ENCODE measurements around the gene UBE2M.

UBE2M gene

GRCh38 chr19:58538257-58539168 is 19.9 kb downstream of the UBE2M start:
- no peak overlapping the region for H3K9ac ChIP-seq (ENCODE audit: insufficient read length)
- no peak for DNase-seq (ENCODE audit: low read depth, low spot score)
- no peaks in the 10 kb centered on the region for H3K9me3 ChIP-seq (ENCODE audit: low read depth, low read length)
- H3K4me3 ChIP-seq = no peak overlapping the region
- TF ChIP-seq POLR2AphosphoS5 (IDR thresholded peaks at IDR 0.05; ENCODE audit: borderline replicate concordance, low read depth, low read length) (no peak), FOXP2 (optimal IDR thresholded peaks at IDR 0.05; ENCODE audit: control extremely low read depth, extremely low read length, insufficient read depth) (no peak), EZH2 (IDR thresholded peaks at IDR 0.05) (no peak)
- no peak overlapping the region for H3K27ac ChIP-seq
- H3K36me3 ChIP-seq (ENCODE audit: insufficient read depth, low read length) = no peaks in the 10 kb centered on the region

GRCh38 chr19:58536852-58537798 is 21.3 kb downstream of the UBE2M start:
- Histone ChIP-seq H3K9me3 (ENCODE audit: low read depth, low read length) (no peaks in the 10 kb centered on the region), H3K9ac (ENCODE audit: insufficient read length) (no peak overlapping the region), H3K36me3 (ENCODE audit: insufficient read depth, low read length) (no peaks in the 10 kb centered on the region), H3K27ac (no peak overlapping the region), H3K4me3 (no peak overlapping the region)
- no peak for DNase-seq (ENCODE audit: low read depth, low spot score)
- TF ChIP-seq EZH2 (IDR thresholded peaks at IDR 0.05) (no peak), FOXP2 (optimal IDR thresholded peaks at IDR 0.05; ENCODE audit: control extremely low read depth, extremely low read length, insufficient read depth) (no peak), POLR2AphosphoS5 (IDR thresholded peaks at IDR 0.05; ENCODE audit: borderline replicate concordance, low read depth, low read length) (no peak)

GRCh38 chr19:58535857-58536256 is 22.6 kb downstream of the UBE2M start:
- no peak for DNase-seq (ENCODE audit: low read depth, low spot score)
- H3K9ac ChIP-seq (ENCODE audit: insufficient read length) = no peak overlapping the region
- no peaks in the 10 kb centered on the region for H3K9me3 ChIP-seq (ENCODE audit: low read depth, low read length)
- TF ChIP-seq POLR2AphosphoS5 (IDR thresholded peaks at IDR 0.05; ENCODE audit: borderline replicate concordance, low read depth, low read length) (no peak), EZH2 (IDR thresholded peaks at IDR 0.05) (no peak), FOXP2 (optimal IDR thresholded peaks at IDR 0.05; ENCODE audit: control extremely low read depth, extremely low read length, insufficient read depth) (no peak)
- no peak overlapping the region for H3K27ac ChIP-seq
- H3K36me3 ChIP-seq (ENCODE audit: insufficient read depth, low read length) = no peaks in the 10 kb centered on the region
- no peak overlapping the region for H3K4me3 ChIP-seq

- no peak for TF ChIP-seq EZH2 (IDR thresholded peaks at IDR 0.05)
- TF ChIP-seq FOXP2 (optimal IDR thresholded peaks at IDR 0.05; ENCODE audit: control extremely low read depth, extremely low read length, insufficient read depth) = no peak
- no peak for TF ChIP-seq POLR2AphosphoS5 (IDR thresholded peaks at IDR 0.05; ENCODE audit: borderline replicate concordance, low read depth, low read length)
- DNase-seq (ENCODE audit: low read depth, low spot score) = no peak
- Histone ChIP-seq H3K9ac (ENCODE audit: insufficient read length) (no peak overlapping the region), H3K27ac (no peak overlapping the region), H3K36me3 (ENCODE audit: insufficient read depth, low read length) (no peaks in the 10 kb centered on the region), H3K4me3 (no peak overlapping the region), H3K9me3 (ENCODE audit: low read depth, low read length) (no peaks in the 10 kb centered on the region)
Measured at GRCh38 chr19:58531034-58531840, 27.2 kb downstream of the UBE2M start.

GRCh38 chr19:58529405-58529804 is 29.0 kb downstream of the UBE2M start:
- no peaks in the 10 kb centered on the region for H3K36me3 ChIP-seq (ENCODE audit: insufficient read depth, low read length)
- TF ChIP-seq POLR2AphosphoS5 (IDR thresholded peaks at IDR 0.05; ENCODE audit: borderline replicate concordance, low read depth, low read length) = no peak
- no peak for TF ChIP-seq FOXP2 (optimal IDR thresholded peaks at IDR 0.05; ENCODE audit: control extremely low read depth, extremely low read length, insufficient read depth)
- no peak for TF ChIP-seq EZH2 (IDR thresholded peaks at IDR 0.05)
- no peak overlapping the region for H3K9ac ChIP-seq (ENCODE audit: insufficient read length)
- H3K4me3 ChIP-seq = no peak overlapping the region
- H3K9me3 ChIP-seq (ENCODE audit: low read depth, low read length) = no peaks in the 10 kb centered on the region
- H3K27ac ChIP-seq = no peak overlapping the region
- DNase-seq (ENCODE audit: low read depth, low spot score) = no peak

- H3K27ac ChIP-seq = no peak overlapping the region
- no peak overlapping the region for H3K4me3 ChIP-seq
- no peak for TF ChIP-seq EZH2 (IDR thresholded peaks at IDR 0.05)
- TF ChIP-seq FOXP2 (optimal IDR thresholded peaks at IDR 0.05; ENCODE audit: control extremely low read depth, extremely low read length, insufficient read depth) = no peak
- TF ChIP-seq POLR2AphosphoS5 (IDR thresholded peaks at IDR 0.05; ENCODE audit: borderline replicate concordance, low read depth, low read length) = no peak
- no peak for DNase-seq (ENCODE audit: low read depth, low spot score)
- H3K9ac ChIP-seq (ENCODE audit: insufficient read length) = no peak overlapping the region
- H3K36me3 ChIP-seq (ENCODE audit: insufficient read depth, low read length) = no peaks in the 10 kb centered on the region
- no peaks in the 10 kb centered on the region for H3K9me3 ChIP-seq (ENCODE audit: low read depth, low read length)
Measured at GRCh38 chr19:58522709-58523108, 35.7 kb downstream of the UBE2M start.

GRCh38 chr19:58521651-58522050 is 36.8 kb downstream of the UBE2M start:
- no peak for DNase-seq (ENCODE audit: low read depth, low spot score)
- H3K9me3 ChIP-seq (ENCODE audit: low read depth, low read length) = no peaks in the 10 kb centered on the region
- H3K4me3 ChIP-seq = no peak overlapping the region
- no peak overlapping the region for H3K9ac ChIP-seq (ENCODE audit: insufficient read length)
- H3K36me3 ChIP-seq (ENCODE audit: insufficient read depth, low read length) = peaks cover 4% of the 10 kb centered on the region; the same call in 1 of the 2 replicates
- peak overlapping the region; percentile 17; the same call in 1 of the 2 replicates for H3K27ac ChIP-seq
- TF ChIP-seq FOXP2 (optimal IDR thresholded peaks at IDR 0.05; ENCODE audit: control extremely low read depth, extremely low read length, insufficient read depth) = no peak
- no peak for TF ChIP-seq POLR2AphosphoS5 (IDR thresholded peaks at IDR 0.05; ENCODE audit: borderline replicate concordance, low read depth, low read length)
- no peak for TF ChIP-seq EZH2 (IDR thresholded peaks at IDR 0.05)

All from SK-N-MC (cell line).